B cell (primary cell): ENCODE results near the gene FBLIM1. TPM values are rescaled to one million over a fixed set of nuclear protein-coding genes. Genes with fewer than 3 reads are reported as not detected.

Experiments used
- ATAC-seq: fragments of 200-7000 bp; cut with Tn5 transposase; one replicate; pipeline ENCODE4 v1.10.0; 2021; ENCODE audit warnings: low read depth, mild to moderate bottlenecking, moderate number of reproducible peaks, moderate library complexity
- CTCF ChIA-PET: fragments of 350-600 bp; sonication (Branson Sonifier 250); formaldehyde crosslinking; loops from one replicate; lab custom pipeline; 2021; ENCODE audit warnings: antibody characterized with exemption, inconsistent platforms; lab: Charles Lee
- POLR2A ChIA-PET: fragments of 350-600 bp; sonication (Branson Sonifier 250); formaldehyde crosslinking; loops from one replicate; lab custom pipeline; 2021; ENCODE audit warnings: antibody characterized with exemption; lab: Charles Lee
- DNase-seq: peaks from one replicate; pipeline ENCODE4 v3.0.0; 2013
- H2AFZ ChIP-seq: 2 replicates; pipeline ENCODE4 v1.6.1; 2012; ENCODE audit warnings: mild to moderate bottlenecking, low read depth, low read length; ENCODE audit not compliant: insufficient read depth, poor library complexity, severe bottlenecking
- H3K27ac ChIP-seq, 2 donors: 1 replicate in 1 of 2; 2 replicates in 1 of 2; pipeline ENCODE4 v1.5.1; 2012 to 2013; ENCODE audit warnings: low read length in 2 of 2, mild to moderate bottlenecking in 2 of 2, moderate library complexity in 1 of 2
- H3K27me3 ChIP-seq, 4 experiments: fragments of 200-600 bp in 1 of 4; sonication (generic) in 1 of 4; replicated peaks in 1 of 4; 1 replicate in 2 of 4; 2 replicates in 2 of 4; pipeline versions ENCODE4 v1.6.1 to v1.7.0; 2013 to 2016; ENCODE audit warnings: low read length in 3 of 4, mild to moderate bottlenecking in 2 of 4, mixed read lengths in 1 of 4, moderate library complexity in 1 of 4; ENCODE audit not compliant: insufficient read depth in 4 of 4, control insufficient read depth in 3 of 4; ENCODE audit errors: control extremely low read depth in 1 of 4
- H3K36me3 ChIP-seq, 2 experiments: replicated peaks in 1 of 2; 1 replicate in 1 of 2; 2 replicates in 1 of 2; pipeline versions ENCODE4 v1.6.1 to v1.7.1; 2013; ENCODE audit warnings: low read length in 1 of 2; ENCODE audit not compliant: insufficient read depth in 2 of 2, control insufficient read depth in 1 of 2; ENCODE audit errors: control extremely low read depth in 1 of 2, extremely low read depth in 1 of 2
- H3K4me1 ChIP-seq, 2 donors: fragments of 200-600 bp in 1 of 2; sonication (generic) in 1 of 2; 1 replicate in 1 of 2; 2 replicates in 1 of 2; pipeline versions ENCODE4 v1.5.1 to v1.6.1; 2013 to 2017; ENCODE audit warnings: low read length in 2 of 2; ENCODE audit not compliant: control insufficient read depth in 2 of 2, insufficient read depth in 2 of 2
- H3K4me2 ChIP-seq: replicated peaks from 2 replicates; pipeline ENCODE3; 2012; ENCODE audit warnings: mild to moderate bottlenecking, low read depth, low read length; ENCODE audit not compliant: poor library complexity, severe bottlenecking
- H3K4me3 ChIP-seq, 5 experiments: fragments of 200-600 bp in 1 of 5; sonication (generic) in 1 of 5; 1 replicate in 3 of 5; 2 replicates in 2 of 5; pipeline versions ENCODE4 v1.5.1 to v1.7.0; 2011 to 2016; ENCODE audit warnings: low read length in 4 of 5, mild to moderate bottlenecking in 4 of 5, low read depth in 2 of 5, control low read depth in 1 of 5, moderate library complexity in 1 of 5; ENCODE audit not compliant: insufficient read depth in 1 of 5; ENCODE audit errors: control extremely low read depth in 1 of 5, extremely low read depth in 1 of 5
- H3K79me2 ChIP-seq: fragments of 200-600 bp; sonication (generic); one replicate; pipeline ENCODE4 v1.6.0; 2016; ENCODE audit warnings: low read length; ENCODE audit not compliant: control insufficient read depth, insufficient read depth
- H3K9ac ChIP-seq: fragments of 200-600 bp; sonication (generic); 2 replicates; pipeline ENCODE4 v1.6.1; 2017; ENCODE audit warnings: mild to moderate bottlenecking, low read length, moderate library complexity
- H3K9me3 ChIP-seq, 3 donors: one replicate each; pipeline versions ENCODE4 v1.6.1 to v1.7.1; 2013; ENCODE audit warnings: low read length in 2 of 3; ENCODE audit not compliant: control insufficient read depth in 2 of 3, insufficient read depth in 1 of 3; ENCODE audit errors: control extremely low read depth in 1 of 3
- H4K20me1 ChIP-seq: 2 replicates; pipeline ENCODE4 v1.6.0; 2012; ENCODE audit warnings: mild to moderate bottlenecking, low read length; ENCODE audit not compliant: insufficient read depth, control insufficient read depth, poor library complexity, severe bottlenecking
- H3K27ac Mint-ChIP-seq: one replicate; pipeline ENCODE4 v1.8.0; 2021; ENCODE audit warnings: mixed read lengths
- H3K27me3 Mint-ChIP-seq: one replicate; pipeline ENCODE4 v1.8.0; 2021; ENCODE audit warnings: mixed read lengths
- H3K4me1 Mint-ChIP-seq: one replicate; pipeline ENCODE4 v1.8.0; 2021; ENCODE audit warnings: mixed read lengths
- H3K4me3 Mint-ChIP-seq: one replicate; pipeline ENCODE4 v1.8.0; 2021; ENCODE audit warnings: mixed read lengths
- H3K9me3 Mint-ChIP-seq: one replicate; pipeline ENCODE4 v1.8.0; 2022; ENCODE audit warnings: mixed read lengths; ENCODE audit not compliant: insufficient read depth
- CTCF ChIP-seq: fragments of 200-600 bp; IDR thresholded peaks from one replicate; pipeline ENCODE4 v1.8.0; 2022; ENCODE audit warnings: antibody characterized with exemption, mild to moderate bottlenecking
- EZH2 ChIP-seq: IDR thresholded peaks from 2 replicates; pipeline ENCODE4 v1.6.1; 2012; ENCODE audit warnings: borderline replicate concordance, low read depth, mild to moderate bottlenecking, moderate library complexity, low read length; ENCODE audit not compliant: insufficient read depth, poor library complexity, severe bottlenecking
- WGBS: methylation state at CpG from one replicate; pipeline ENCODE4 v1.1.5; 2013; ENCODE audit warnings: missing lambda C conversion rate; ENCODE audit not compliant: insufficient coverage; 5-methylcytosine and 5-hydroxymethylcytosine counted together
- intact Hi-C: fragments of 100-400 bp; cut with micrococcal nuclease; formaldehyde crosslinking; loops from one replicate; pipeline ENCODE4 v1.10.0; 2022
- polyA plus RNA-seq: library from polyadenylated mRNA; depleted of rRNA; stranded (reverse); fragments of >200 nt; gene quantifications from 2 replicates; pipeline ENCODE4 v1.2.3, GENCODE V29; 2012
- total RNA-seq, 2 donors: library from RNA; stranded (reverse); fragments of 120-200 nt in 1 of 2; gene quantifications; 1 replicate in 1 of 2; 2 replicates in 1 of 2; pipeline versions ENCODE4 v1.2.3 to v1.2.4, GENCODE V29; 2013 to 2022

FBLIM1 gene
- total and polyA plus RNA-seq, 2 donors (not counting 1 experiment from before 2014, with no cell fraction given) = not detected

- no peak overlapping the region for H2AFZ ChIP-seq
- H3K4me1 ChIP-seq = no peaks in the 10 kb centered on the region
- no peaks in the 10 kb centered on the region for H3K36me3 ChIP-seq
- no peak overlapping the region for H3K27ac ChIP-seq
- no peaks in the 10 kb centered on the region for H3K9me3 Mint-ChIP-seq
- H3K27me3 Mint-ChIP-seq = peaks cover 33% of the 10 kb centered on the region
- H3K9me3 ChIP-seq = no peaks in the 10 kb centered on the region
- no peak overlapping the region for H3K4me3 ChIP-seq
- 88% methylated on average over 19 of the region's 20 CpGs for WGBS
- H3K4me1 Mint-ChIP-seq = no peaks in the 10 kb centered on the region
- no peak overlapping the region for H3K4me2 ChIP-seq
- no peaks in the 10 kb centered on the region for H3K79me2 ChIP-seq
- peaks cover 0 to 9% (median 1%) of the 10 kb centered on the region in 4 experiments for H3K27me3 ChIP-seq
- intact Hi-C loops = no loop called here
- no peak overlapping the region for H3K9ac ChIP-seq
- H4K20me1 ChIP-seq = no peaks in the 10 kb centered on the region
- H3K4me3 Mint-ChIP-seq = no peak overlapping the region
- DNase-seq = no peak
- TF ChIP-seq CTCF (no peak), EZH2 (no peak)
- CTCF ChIA-PET = no interaction called here
- POLR2A ChIA-PET = no interaction called here
- no peak overlapping the region for H3K27ac Mint-ChIP-seq
- no peak for ATAC-seq
Observed at GRCh38 chr1:15765495-15766194, 7.0 kb downstream of the FBLIM1 start.

GRCh38 chr1:15767941-15768340 lies 9.3 kb downstream of the FBLIM1 start:
- POLR2A ChIA-PET = no interaction called here
- no peak overlapping the region for H3K27ac ChIP-seq
- Mint-ChIP-seq H3K4me3 (no peak overlapping the region), H3K9me3 (no peaks in the 10 kb centered on the region), H3K27me3 (peaks cover 30% of the 10 kb centered on the region), H3K4me1 (no peaks in the 10 kb centered on the region), H3K27ac (no peak overlapping the region)
- WGBS = 96% methylated on average over 5 of the region's 5 CpGs
- H4K20me1 ChIP-seq = no peaks in the 10 kb centered on the region
- no peaks in the 10 kb centered on the region for H3K79me2 ChIP-seq
- no peak overlapping the region for H3K4me3 ChIP-seq
- H3K4me1 ChIP-seq = no peaks in the 10 kb centered on the region
- peaks cover 0 to 6% (median 0%) of the 10 kb centered on the region in 4 experiments for H3K27me3 ChIP-seq
- H3K9ac ChIP-seq = no peak overlapping the region
- H3K4me2 ChIP-seq = no peak overlapping the region
- no peak for ATAC-seq
- H2AFZ ChIP-seq = no peak overlapping the region
- H3K36me3 ChIP-seq = no peaks in the 10 kb centered on the region
- DNase-seq = no peak
- no peaks in the 10 kb centered on the region for H3K9me3 ChIP-seq
- CTCF ChIA-PET = interaction anchor here (1.3 kb wide), 1 partner anchor 24 kb away, joined by 5 read pairs; no protein-coding TSS in a partner anchor
- intact Hi-C loops = no loop called here
- TF ChIP-seq EZH2 = no peak
- no peak for TF ChIP-seq CTCF
